Right renal pelvis (tissue), 4 donors: ENCODE data around the gene LKAAEAR1. TPM values are rescaled to one million over a fixed set of nuclear protein-coding genes. Genes with fewer than 3 reads are reported as not detected.
"Not testable (repeated sequence)": the region's sequence is repeated elsewhere in the genome, so short reads cannot be mapped to it uniquely, and the experiment has no call there.

ENCODE experiments used
- DNase-seq, 4 donors: peaks; one replicate each; pipeline ENCODE4 v3.0.0-alpha.2; 2013; ENCODE audit warnings: low read depth in 4 of 4, low spot score in 3 of 4, missing footprints in 1 of 4
- polyA plus RNA-seq, 4 donors: library from polyadenylated mRNA; unstranded; fragments of 120-200 nt; gene quantifications; one replicate each; pipeline ENCODE4 v1.2.1, GENCODE V29; 2013; ENCODE audit not compliant: insufficient read length in 4 of 4

LKAAEAR1 gene
- polyA plus RNA-seq, 4 donors: 0.22 TPM; not detected in 3

- no peak for DNase-seq
Observed at GRCh38 chr20:64099880-64100565, 15.8 kb upstream of the LKAAEAR1 start.

- no peak for DNase-seq
Observed at GRCh38 chr20:64099086-64099786, 15.0 kb upstream of the LKAAEAR1 start.

DNA sequence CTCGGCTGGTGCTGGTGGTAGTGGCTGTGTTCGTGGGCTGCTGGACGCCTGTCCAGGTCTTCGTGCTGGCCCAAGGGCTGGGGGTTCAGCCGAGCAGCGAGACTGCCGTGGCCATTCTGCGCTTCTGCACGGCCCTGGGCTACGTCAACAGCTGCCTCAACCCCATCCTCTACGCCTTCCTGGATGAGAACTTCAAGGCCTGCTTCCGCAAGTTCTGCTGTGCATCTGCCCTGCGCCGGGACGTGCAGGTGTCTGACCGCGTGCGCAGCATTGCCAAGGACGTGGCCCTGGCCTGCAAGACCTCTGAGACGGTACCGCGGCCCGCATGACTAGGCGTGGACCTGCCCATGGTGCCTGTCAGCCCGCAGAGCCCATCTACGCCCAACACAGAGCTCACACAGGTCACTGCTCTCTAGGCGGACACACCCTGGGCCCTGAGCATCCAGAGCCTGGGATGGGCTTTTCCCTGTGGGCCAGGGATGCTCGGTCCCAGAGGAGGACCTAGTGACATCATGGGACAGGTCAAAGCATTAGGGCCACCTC, 14.3 kb upstream of the LKAAEAR1 start:
- DNase-seq: no peak

DNA sequence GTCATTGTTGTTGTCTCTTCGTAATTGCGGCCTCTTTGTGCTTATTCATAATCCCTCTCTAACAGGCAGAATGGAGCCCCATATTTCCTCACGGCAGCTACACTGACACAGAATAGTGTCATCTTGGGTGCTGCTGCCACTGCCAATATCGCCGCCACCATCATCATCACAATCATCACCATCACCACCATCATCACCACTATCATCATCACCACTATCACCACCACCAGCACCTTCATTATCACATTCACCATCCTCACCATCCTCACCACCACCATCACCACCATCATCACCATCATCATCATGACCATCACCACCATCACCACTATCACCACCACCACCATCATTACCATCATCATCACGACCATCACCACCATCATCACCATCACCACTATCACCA, 12.3 kb upstream of the LKAAEAR1 start:
- no peak for DNase-seq

DNA sequence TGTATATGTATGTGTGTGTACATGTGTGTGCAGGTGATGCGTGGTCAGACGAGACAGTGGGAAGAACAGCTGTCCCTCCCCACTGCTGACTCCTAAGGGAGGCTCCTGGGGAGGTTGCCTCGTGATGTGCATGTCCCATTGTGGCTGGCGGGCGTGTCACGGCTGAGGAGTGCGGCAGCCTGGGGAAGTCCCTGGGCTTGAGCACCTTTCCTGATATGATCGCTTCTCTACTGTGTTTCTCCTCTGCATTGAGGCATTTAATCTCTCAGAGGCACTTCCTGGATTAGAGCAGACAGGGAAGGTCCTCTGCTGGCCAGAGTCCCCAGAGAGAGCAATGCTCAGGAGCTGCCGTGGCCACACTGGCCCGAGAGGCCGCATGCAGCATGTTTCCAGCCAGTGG, 11.7 kb upstream of the LKAAEAR1 start:
- no peak for DNase-seq

DNA sequence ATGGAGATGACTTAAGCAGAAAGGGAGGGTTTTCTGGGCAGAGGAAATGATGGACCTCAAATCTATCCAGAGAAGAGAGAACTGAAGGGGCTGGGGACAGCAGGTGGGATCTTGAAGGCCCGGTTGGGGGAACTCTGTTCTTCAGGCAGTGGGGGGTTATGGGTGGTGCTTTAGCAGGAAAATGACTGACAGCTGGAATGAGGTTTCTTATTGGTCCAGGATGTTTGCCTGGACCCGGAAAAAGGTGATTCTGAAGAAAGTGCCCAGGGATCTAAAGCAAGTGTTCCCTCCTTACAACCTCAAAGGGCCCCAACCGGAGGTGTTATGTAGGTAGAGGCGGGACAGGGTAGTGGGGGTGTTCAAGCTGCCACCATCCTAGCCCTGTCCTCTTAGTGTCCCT, 11.3 kb upstream of the LKAAEAR1 start:
- DNase-seq: no peak

- DNase-seq: no peak
Observed at GRCh38 chr20:64093013-64093503, 8.9 kb upstream of the LKAAEAR1 start.

GRCh38 chr20:64092258-64093012, 8.2 kb upstream of the LKAAEAR1 start:
- no peak for DNase-seq

GRCh38 chr20:64091770-64092169, 7.6 kb upstream of the LKAAEAR1 start:
- no peak for DNase-seq

- no peak for DNase-seq
Observed at GRCh38 chr20:64091340-64091739, 7.1 kb upstream of the LKAAEAR1 start.

GRCh38 chr20:64090165-64090564, 6.0 kb upstream of the LKAAEAR1 start:
- no peak for DNase-seq

GRCh38 chr20:64088586-64088985, 4.4 kb upstream of the LKAAEAR1 start:
- not testable (repeated sequence) for DNase-seq

GRCh38 chr20:64087226-64087825, 3.1 kb upstream of the LKAAEAR1 start:
- DNase-seq: not testable (repeated sequence)

DNA sequence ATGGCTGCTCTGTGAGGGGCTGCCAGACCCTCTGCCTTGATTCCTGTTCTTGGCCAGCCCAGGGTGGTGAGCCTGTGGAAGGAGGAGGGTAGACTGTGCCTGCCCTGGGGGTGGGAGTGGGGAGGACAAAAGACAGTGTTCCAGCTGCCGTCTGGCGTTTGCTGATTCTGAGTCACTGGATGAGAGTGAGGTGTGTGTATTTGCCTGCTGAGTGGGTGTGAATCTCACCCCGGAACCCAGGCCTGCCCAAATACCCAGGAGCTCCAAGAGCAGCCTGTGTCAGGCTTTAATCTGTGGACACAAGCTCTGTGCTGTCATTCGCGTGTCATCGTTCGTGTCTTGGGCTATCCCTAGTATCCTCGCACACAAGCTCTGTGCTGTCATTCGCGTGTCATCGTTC, 2.6 kb upstream of the LKAAEAR1 start:
- DNase-seq: no peak

DNA sequence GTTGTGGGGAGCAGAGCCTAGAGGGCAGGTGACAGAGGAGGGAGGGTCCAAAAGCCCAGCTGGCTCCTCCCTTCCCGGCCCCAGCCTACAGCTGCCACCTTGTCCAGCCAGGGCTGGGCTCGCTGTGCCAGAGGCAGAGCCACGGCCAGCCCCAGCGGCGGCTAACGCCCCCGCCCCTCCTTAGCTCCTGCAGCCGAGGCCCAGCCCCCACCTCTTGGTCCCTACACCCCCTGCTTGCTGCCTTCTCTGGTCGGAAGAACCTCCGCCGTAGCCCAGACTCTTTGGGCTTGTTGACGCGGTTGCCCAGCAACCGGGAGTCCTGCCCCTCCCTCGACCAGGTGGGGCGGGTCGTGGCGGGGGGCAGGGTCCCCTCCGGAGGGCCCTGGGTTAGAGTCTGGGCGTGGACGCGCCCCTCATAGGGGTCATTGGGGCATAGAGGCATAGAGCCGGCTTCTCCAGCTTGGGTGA, 521 bp upstream of the LKAAEAR1 start:
- no peak for DNase-seq

DNA sequence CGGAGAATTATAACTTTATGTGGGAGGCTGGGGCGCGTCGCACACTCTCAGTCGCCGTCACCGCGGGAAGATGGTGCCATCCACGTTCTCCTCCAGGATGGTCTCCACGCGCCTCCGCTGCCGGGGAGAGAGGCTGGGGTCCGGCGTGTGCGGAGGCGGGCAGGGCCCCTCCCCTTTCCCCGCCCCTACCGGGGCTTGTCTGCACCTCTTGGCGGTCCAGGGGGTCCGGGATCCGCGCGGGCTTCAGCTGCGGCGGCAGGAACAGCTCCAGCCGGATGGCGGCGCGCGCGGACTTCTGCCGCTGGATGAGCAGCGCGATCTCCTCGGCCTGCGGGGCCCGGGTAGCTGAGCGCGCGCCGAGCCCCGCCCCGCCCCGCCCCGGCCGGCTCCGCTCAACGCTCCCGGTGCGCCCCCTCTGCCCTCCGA, 807 bp downstream of the LKAAEAR1 start:
- DNase-seq: no peak

DNA sequence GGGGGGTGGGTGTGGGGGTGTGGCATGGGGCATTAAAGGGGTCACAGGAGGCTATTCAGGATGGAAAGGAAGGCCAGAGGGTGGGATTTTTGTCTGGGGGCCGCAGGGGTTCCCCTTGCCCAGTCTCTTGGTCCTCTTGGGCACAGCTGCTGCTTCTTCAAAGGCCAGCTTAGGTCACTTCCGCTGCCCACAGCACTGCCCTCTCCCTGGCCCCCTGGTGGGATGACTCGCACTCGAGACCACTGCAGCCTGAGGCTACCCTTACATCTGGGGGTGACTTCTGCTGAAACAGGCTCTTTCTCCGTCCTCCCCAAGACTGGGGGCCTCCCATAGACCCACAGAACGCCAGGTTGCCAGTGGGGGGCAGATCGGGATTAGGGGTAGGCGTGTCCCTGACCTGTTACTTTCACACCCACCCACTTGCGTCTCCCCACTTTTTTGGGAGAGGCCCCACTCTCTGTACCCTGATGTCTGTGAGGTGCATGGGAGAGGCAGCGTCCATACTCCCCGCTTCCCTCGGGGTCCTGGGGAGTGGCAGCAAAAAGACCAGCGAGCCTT, 1.3 kb downstream of the LKAAEAR1 start:
- DNase-seq: no peak

- no peak for DNase-seq
Observed at GRCh38 chr20:64082126-64082731, 2.0 kb downstream of the LKAAEAR1 start.

DNA sequence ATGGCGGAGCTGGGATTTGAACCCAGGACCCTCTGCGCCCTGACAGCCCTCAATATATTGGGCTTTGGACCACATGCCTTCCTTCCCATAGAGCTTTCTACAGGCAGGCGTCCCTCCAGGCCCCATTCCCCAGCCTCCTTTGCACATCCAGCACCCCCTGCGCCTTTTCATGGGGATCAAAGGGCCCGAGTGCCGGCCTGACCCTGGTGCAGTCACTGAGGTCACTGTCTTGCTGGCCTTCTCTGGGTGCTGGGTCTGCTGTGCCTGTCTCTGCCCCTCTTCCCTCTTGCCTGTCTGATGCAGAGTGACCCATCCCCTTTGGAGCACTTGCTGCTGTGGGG, 2.6 kb downstream of the LKAAEAR1 start:
- no peak for DNase-seq
